H1 (cell line): ENCODE measurements around the gene TEX2. TPM values are rescaled to one million over a fixed set of nuclear protein-coding genes. Genes with fewer than 3 reads are reported as not detected.
"Not testable (repeated sequence)": the region's sequence is repeated elsewhere in the genome, so short reads cannot be mapped to it uniquely, and the experiment has no call there.

Experiments used
- CTCF ChIA-PET: fragments of 300-600 bp; sonication (Branson Sonifier 250); formaldehyde crosslinking; loops from one replicate; lab custom pipeline; 2021; ENCODE audit not compliant: partially characterized antibody; lab: Charles Lee
- POLR2A ChIA-PET: fragments of 300-600 bp; sonication (Branson Sonifier 250); formaldehyde crosslinking; loops from one replicate; lab custom pipeline; 2021; ENCODE audit warnings: inconsistent platforms; ENCODE audit not compliant: partially characterized antibody; lab: Charles Lee
- DNase-seq, 2 experiments: peaks; one replicate each; pipeline versions ENCODE4 v3.0.0 to v3.0.0-alpha.2; 2010 to 2022; ENCODE audit warnings: low spot score in 2 of 2, low read depth in 1 of 2, mixed read lengths in 1 of 2
- FAIRE-seq: peaks from 2 replicates; lab custom pipeline; 2011; peaks lifted over from hg19 to GRCh38; lab: Jason Lieb, UNC
- H2AFZ ChIP-seq: 2 replicates; pipeline ENCODE4 v1.8.1; 2012; ENCODE audit warnings: low read length, inconsistent platforms
- H2AK5ac ChIP-seq: 2 replicates; pipeline ENCODE4 v1.6.1; 2013; ENCODE audit warnings: low read depth, low read length
- H2BK120ac ChIP-seq: replicated peaks from 2 replicates; pipeline ENCODE3; 2013; ENCODE audit warnings: low read depth, low read length, inconsistent platforms
- H2BK12ac ChIP-seq: 2 replicates; pipeline ENCODE4 v1.6.1; 2013; ENCODE audit warnings: low read depth, low read length
- H2BK15ac ChIP-seq: 2 replicates; pipeline ENCODE4 v1.6.1; 2013; ENCODE audit warnings: low read length
- H2BK20ac ChIP-seq: 2 replicates; pipeline ENCODE4 v1.6.1; 2013; ENCODE audit warnings: low read length
- H2BK5ac ChIP-seq: 2 replicates; pipeline ENCODE4 v1.6.1; 2013; ENCODE audit warnings: low read depth, low read length
- H3K14ac ChIP-seq: 2 replicates; pipeline ENCODE4 v1.6.1; 2013; ENCODE audit warnings: inconsistent platforms; ENCODE audit not compliant: insufficient read length
- H3K18ac ChIP-seq: 2 replicates; pipeline ENCODE4 v1.6.1; 2013; ENCODE audit warnings: low read length; ENCODE audit errors: extremely low read depth
- H3K23ac ChIP-seq: 2 replicates; pipeline ENCODE4 v1.6.1; 2013; ENCODE audit warnings: inconsistent platforms; ENCODE audit not compliant: insufficient read length
- H3K23me2 ChIP-seq: 2 replicates; pipeline ENCODE4 v1.6.1; 2013; ENCODE audit warnings: low read depth, low read length
- H3K27ac ChIP-seq: 2 replicates; pipeline ENCODE4 v1.6.1; 2011; ENCODE audit warnings: low read depth, low read length, inconsistent platforms
- H3K27me3 ChIP-seq, 4 experiments: replicated peaks in 1 of 4; 1 replicate in 1 of 4; 2 replicates in 3 of 4; pipeline versions ENCODE4 v1.6.1 to v1.8.1; 2011 to 2013; ENCODE audit warnings: low read length in 3 of 4, mild to moderate bottlenecking in 3 of 4, inconsistent platforms in 2 of 4, mixed read lengths in 2 of 4, moderate library complexity in 1 of 4; ENCODE audit not compliant: control insufficient read depth in 3 of 4, insufficient read depth in 3 of 4; ENCODE audit errors: extremely low read depth in 1 of 4
- H3K36me3 ChIP-seq, 4 experiments: 2 replicates each; pipeline versions ENCODE4 v1.6.1 to v1.8.1; 2011 to 2013; ENCODE audit warnings: mild to moderate bottlenecking in 4 of 4, low read length in 3 of 4, moderate library complexity in 2 of 4, control low read depth in 1 of 4, inconsistent platforms in 1 of 4; ENCODE audit not compliant: insufficient read depth in 4 of 4, control insufficient read depth in 2 of 4
- H3K4ac ChIP-seq: replicated peaks from 2 replicates; pipeline ENCODE3; 2013; ENCODE audit warnings: low read length, low read depth, mixed read lengths, inconsistent platforms; ENCODE audit not compliant: insufficient read length
- H3K4me1 ChIP-seq, 4 experiments: replicated peaks in 1 of 4; 1 replicate in 1 of 4; 2 replicates in 3 of 4; pipeline versions ENCODE4 v1.6.1 to v1.8.1; 2011 to 2013; ENCODE audit warnings: low read length in 3 of 4, inconsistent platforms in 2 of 4, mixed read lengths in 1 of 4; ENCODE audit not compliant: insufficient read depth in 4 of 4, control insufficient read depth in 3 of 4
- H3K4me2 ChIP-seq, 2 experiments: 2 replicates each; pipeline versions ENCODE4 v1.6.1 to v1.8.1; 2011 to 2013; ENCODE audit warnings: low read depth in 2 of 2, low read length in 2 of 2, control low read depth in 1 of 2, inconsistent platforms in 1 of 2, mild to moderate bottlenecking in 1 of 2; ENCODE audit not compliant: insufficient read depth in 1 of 2
- H3K4me3 ChIP-seq, 4 experiments: fragments of 200-600, 300-600 bp in 1 of 4; sonication (generic), shearing (Covaris generic), sonication (Bioruptor Twin) in 1 of 4; 2 replicates each; pipeline versions ENCODE4 v1.5.1 to v1.8.1; 2011 to 2016; ENCODE audit warnings: low read length in 4 of 4, low read depth in 3 of 4, control low read depth in 2 of 4, inconsistent platforms in 2 of 4, mild to moderate bottlenecking in 2 of 4, mixed read lengths in 1 of 4, moderate library complexity in 1 of 4; ENCODE audit not compliant: insufficient read depth in 2 of 4; ENCODE audit errors: extremely low read depth in 1 of 4
- H3K56ac ChIP-seq: replicated peaks from 2 replicates; pipeline ENCODE3; 2013; ENCODE audit warnings: low read depth, mild to moderate bottlenecking, mixed read lengths, low read length, inconsistent platforms; ENCODE audit not compliant: insufficient read length
- H3K79me1 ChIP-seq: 2 replicates; pipeline ENCODE4 v1.6.1; 2013; ENCODE audit warnings: low read depth, low read length, control low read depth
- H3K79me2 ChIP-seq, 2 experiments: 2 replicates each; pipeline versions ENCODE4 v1.6.1 to v1.8.1; 2012 to 2013; ENCODE audit warnings: low read length in 2 of 2, mild to moderate bottlenecking in 2 of 2, inconsistent platforms in 1 of 2; ENCODE audit not compliant: insufficient read depth in 2 of 2, control insufficient read depth in 1 of 2
- H3K9ac ChIP-seq, 4 experiments: replicated peaks in 1 of 4; 1 replicate in 1 of 4; 2 replicates in 3 of 4; pipeline versions ENCODE4 v1.6.1 to v1.8.1; 2011 to 2013; ENCODE audit warnings: low read depth in 3 of 4, low read length in 3 of 4, control low read depth in 2 of 4, mild to moderate bottlenecking in 2 of 4, moderate library complexity in 2 of 4, inconsistent platforms in 1 of 4; ENCODE audit errors: extremely low read depth in 1 of 4
- H3K9me3 ChIP-seq, 2 experiments: 2 replicates each; pipeline versions ENCODE4 v1.6.1 to v1.8.1; 2012 to 2013; ENCODE audit warnings: mild to moderate bottlenecking in 2 of 2, moderate library complexity in 2 of 2, control low read depth in 1 of 2, inconsistent platforms in 1 of 2, low read depth in 1 of 2, low read length in 1 of 2, mixed read lengths in 1 of 2; ENCODE audit not compliant: insufficient read depth in 2 of 2
- H4K20me1 ChIP-seq, 2 experiments: replicated peaks in 1 of 2; 2 replicates each; pipeline versions ENCODE3 to v1.8.1; 2011 to 2013; ENCODE audit warnings: inconsistent platforms in 2 of 2, low read length in 2 of 2, mild to moderate bottlenecking in 1 of 2; ENCODE audit not compliant: insufficient read depth in 2 of 2, control insufficient read depth in 1 of 2
- H4K5ac ChIP-seq: 2 replicates; pipeline ENCODE4 v1.6.1; 2013; ENCODE audit warnings: low read length, low read depth, mixed read lengths, inconsistent platforms; ENCODE audit not compliant: insufficient read length
- H4K8ac ChIP-seq: 2 replicates; pipeline ENCODE4 v1.8.0; 2013; ENCODE audit warnings: mild to moderate bottlenecking, moderate library complexity, low read length, inconsistent platforms; ENCODE audit not compliant: insufficient read depth; ENCODE audit errors: extremely low read depth
- H4K91ac ChIP-seq: replicated peaks from 2 replicates; pipeline ENCODE3; 2013; ENCODE audit warnings: low read length, mixed read lengths, inconsistent platforms; ENCODE audit not compliant: insufficient read length
- WGBS, 2 experiments: shearing (Covaris generic) in 1 of 2; methylation state at CpG; one replicate each; pipeline versions ENCODE4 v1.1.6 to v1.1.7; 2013 to 2015; ENCODE audit warnings: low lambda C conversion rate in 2 of 2, mixed read lengths in 2 of 2, inconsistent platforms in 1 of 2, low coverage in 1 of 2, missing lambda C conversion rate in 1 of 2; ENCODE audit not compliant: insufficient replicate concordance in 2 of 2, insufficient coverage in 1 of 2, insufficient read length in 1 of 2; ENCODE audit errors: extremely low coverage in 1 of 2, missing lambda C conversion rate in 1 of 2; 5-methylcytosine and 5-hydroxymethylcytosine counted together
- polyA plus RNA-seq, 7 experiments: library from polyadenylated mRNA; depleted of rRNA in 3 of 7; stranded (reverse) in 5 of 7; unstranded in 2 of 7; fragments of >200 nt in 5 of 7; fragments of 200-250 nt in 2 of 7; gene quantifications; 1 replicate in 5 of 7; 2 replicates in 1 of 7; 4 replicates in 1 of 7; pipeline versions ENCODE4 v1.2.1 to v1.2.3, GENCODE V29; 2011 to 2013; ENCODE audit warnings: missing spikeins in 2 of 7, mixed read lengths in 2 of 7
- total RNA-seq: library from RNA; stranded (reverse); fragmentation: NEBNext Ultra II Directional; extraction: Animal tissue kit (Norgen Biotek cat#: 25700); gene quantifications from 2 replicates; pipeline ENCODE4 v1.2.1, GENCODE V29; 2021

Gene TEX2
- total and polyA plus RNA-seq, 2 of the 8 experiments (the other 6 are each of a cell fraction or from before 2014, with no cell fraction given): 6.1 to 15.6 TPM

- not testable (repeated sequence) for H4K5ac ChIP-seq, DNase-seq, H2AFZ ChIP-seq, H3K4me2 ChIP-seq, H3K14ac ChIP-seq, H2BK20ac ChIP-seq, H3K79me1 ChIP-seq, H2BK5ac ChIP-seq, FAIRE-seq, H3K4me3 ChIP-seq, H3K18ac ChIP-seq, H3K4ac ChIP-seq, H3K23me2 ChIP-seq, H2BK120ac ChIP-seq, H3K27me3 ChIP-seq, H2BK12ac ChIP-seq, H4K8ac ChIP-seq, H3K23ac ChIP-seq, H3K56ac ChIP-seq, H3K4me1 ChIP-seq, H2BK15ac ChIP-seq, H4K20me1 ChIP-seq, H2AK5ac ChIP-seq, H4K91ac ChIP-seq, H3K27ac ChIP-seq, H3K9me3 ChIP-seq, H3K9ac ChIP-seq, H3K36me3 ChIP-seq, H3K79me2 ChIP-seq
- WGBS, 2 experiments: 89% methylated on average over 3 of the region's 3 CpGs; no CpG with 5 or more reads in 1 of the 2 experiments
- POLR2A ChIA-PET: interaction anchor here (1.6 to 16.8 kb wide), 2 partner anchors 15 to 21 kb away, joined by 3 to 193 read pairs; no protein-coding TSS in a partner anchor
- CTCF ChIA-PET: interaction anchor here (0.7 to 2.1 kb wide), 7 partner anchors 8 to 137 kb away, joined by 3 to 6 read pairs (median 5); no protein-coding TSS in a partner anchor
Observed at GRCh38 chr17:64167666-64168065, 95.4 kb downstream of the TEX2 start.
